Neutrophil (primary cell): ENCODE results near the gene EPN2.

ENCODE experiments used
- H3K27ac ChIP-seq: fragments of 200-600 bp; sonication (generic); 2 replicates; pipeline ENCODE4 v1.5.1; 2016; ENCODE audit warnings: mild to moderate bottlenecking, moderate library complexity
- H3K27me3 ChIP-seq: fragments of 200-600 bp; sonication (generic); 2 replicates; pipeline ENCODE4 v1.6.0; 2016; ENCODE audit warnings: mild to moderate bottlenecking
- H3K36me3 ChIP-seq: fragments of 200-600 bp; sonication (generic); 2 replicates; pipeline ENCODE4 v1.5.1; 2017
- H3K4me1 ChIP-seq, 2 experiments: fragments of 200-600 bp in 1 of 2; sonication (generic) in 1 of 2; 1 replicate in 1 of 2; 2 replicates in 1 of 2; pipeline versions ENCODE4 v1.5.1 to v1.6.1; 2013 to 2016; ENCODE audit warnings: low read depth in 1 of 2, low read length in 1 of 2, mild to moderate bottlenecking in 1 of 2, moderate library complexity in 1 of 2; ENCODE audit not compliant: control insufficient read depth in 1 of 2, insufficient read depth in 1 of 2
- H3K4me3 ChIP-seq, 2 experiments: fragments of 200-600 bp in 1 of 2; sonication (generic) in 1 of 2; 1 replicate in 1 of 2; 2 replicates in 1 of 2; pipeline ENCODE4 v1.5.1; 2013 to 2016; ENCODE audit warnings: low read depth in 1 of 2, low read length in 1 of 2, mild to moderate bottlenecking in 1 of 2, moderate library complexity in 1 of 2
- H3K9me3 ChIP-seq: fragments of 200-600 bp; sonication (generic); 2 replicates; pipeline ENCODE4 v1.5.1; 2016
- TF ChIP-seq, protein P1 (sequence below): fragments of 200-600 bp; sonication (generic); IDR thresholded peaks from 2 replicates; pipeline ENCODE4 v1.5.1; 2016; ENCODE audit warnings: antibody characterized with exemption

The EPN2 gene

DNA sequence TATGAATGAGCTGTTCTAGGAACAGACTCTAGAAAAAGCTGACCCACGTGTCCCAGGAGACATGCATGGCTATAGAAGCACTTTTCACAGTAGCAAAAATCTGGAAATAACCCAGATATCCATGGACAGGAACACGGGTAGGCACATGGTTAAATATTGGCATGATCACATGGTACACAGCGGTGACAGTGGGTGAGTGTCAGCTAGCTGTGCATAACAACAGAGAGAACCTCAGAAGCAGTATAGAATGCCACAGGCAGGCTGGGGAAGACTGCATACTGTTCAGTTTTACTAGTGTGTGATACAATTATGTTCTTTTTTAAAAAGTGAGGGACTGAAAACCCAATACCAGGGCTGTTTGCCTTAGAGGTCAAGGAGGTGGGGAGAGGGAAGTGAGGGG, 31.4 kb downstream of the EPN2 start:
- Histone ChIP-seq H3K4me1 (peaks cover 36 to 39% of the 10 kb centered on the region in 2 experiments), H3K27me3 (peaks cover 33% of the 10 kb centered on the region)
- TF ChIP-seq, protein P1, sequence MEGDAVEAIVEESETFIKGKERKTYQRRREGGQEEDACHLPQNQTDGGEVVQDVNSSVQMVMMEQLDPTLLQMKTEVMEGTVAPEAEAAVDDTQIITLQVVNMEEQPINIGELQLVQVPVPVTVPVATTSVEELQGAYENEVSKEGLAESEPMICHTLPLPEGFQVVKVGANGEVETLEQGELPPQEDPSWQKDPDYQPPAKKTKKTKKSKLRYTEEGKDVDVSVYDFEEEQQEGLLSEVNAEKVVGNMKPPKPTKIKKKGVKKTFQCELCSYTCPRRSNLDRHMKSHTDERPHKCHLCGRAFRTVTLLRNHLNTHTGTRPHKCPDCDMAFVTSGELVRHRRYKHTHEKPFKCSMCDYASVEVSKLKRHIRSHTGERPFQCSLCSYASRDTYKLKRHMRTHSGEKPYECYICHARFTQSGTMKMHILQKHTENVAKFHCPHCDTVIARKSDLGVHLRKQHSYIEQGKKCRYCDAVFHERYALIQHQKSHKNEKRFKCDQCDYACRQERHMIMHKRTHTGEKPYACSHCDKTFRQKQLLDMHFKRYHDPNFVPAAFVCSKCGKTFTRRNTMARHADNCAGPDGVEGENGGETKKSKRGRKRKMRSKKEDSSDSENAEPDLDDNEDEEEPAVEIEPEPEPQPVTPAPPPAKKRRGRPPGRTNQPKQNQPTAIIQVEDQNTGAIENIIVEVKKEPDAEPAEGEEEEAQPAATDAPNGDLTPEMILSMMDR, result no peak

DNA sequence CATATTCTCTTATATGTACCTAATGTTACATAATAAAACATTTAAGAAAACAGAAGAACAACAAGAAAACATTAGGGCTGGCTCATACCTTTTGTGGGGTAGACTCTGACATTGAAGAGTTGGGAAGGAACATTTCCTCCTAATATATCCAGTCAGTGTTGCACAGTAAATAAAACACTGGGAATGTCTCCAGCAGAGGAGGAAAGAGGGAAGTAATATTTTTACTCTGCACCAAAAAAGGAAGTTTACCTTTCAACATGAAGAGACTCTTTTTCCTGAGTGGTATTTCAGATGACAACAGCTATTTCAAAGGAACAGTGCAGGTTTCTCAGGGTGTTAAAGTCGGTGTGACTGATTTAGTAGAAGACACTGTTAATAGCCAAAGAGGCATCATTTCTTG, 31.9 kb downstream of the EPN2 start:
- no peaks in the 10 kb centered on the region for H3K9me3 ChIP-seq
- H3K27me3 ChIP-seq, result peaks cover 34% of the 10 kb centered on the region
- peak overlapping the region; percentile 31 to 39 for H3K4me3 ChIP-seq
- H3K27ac ChIP-seq, result peak overlapping the region; percentile 85
- TF ChIP-seq, protein P1, result no peak
- H3K4me1 ChIP-seq, result peaks cover 36 to 42% of the 10 kb centered on the region in 2 experiments
- H3K36me3 ChIP-seq, result no peaks in the 10 kb centered on the region

More for the DNA sequence above, 31.4 kb downstream of the EPN2 start:
- Histone ChIP-seq H3K27ac (peak overlapping the region; percentile 85), H3K36me3 (no peaks in the 10 kb centered on the region), H3K4me3 (peak overlapping the region in 1 of 2 experiments; percentile 39), H3K9me3 (no peaks in the 10 kb centered on the region)

DNA sequence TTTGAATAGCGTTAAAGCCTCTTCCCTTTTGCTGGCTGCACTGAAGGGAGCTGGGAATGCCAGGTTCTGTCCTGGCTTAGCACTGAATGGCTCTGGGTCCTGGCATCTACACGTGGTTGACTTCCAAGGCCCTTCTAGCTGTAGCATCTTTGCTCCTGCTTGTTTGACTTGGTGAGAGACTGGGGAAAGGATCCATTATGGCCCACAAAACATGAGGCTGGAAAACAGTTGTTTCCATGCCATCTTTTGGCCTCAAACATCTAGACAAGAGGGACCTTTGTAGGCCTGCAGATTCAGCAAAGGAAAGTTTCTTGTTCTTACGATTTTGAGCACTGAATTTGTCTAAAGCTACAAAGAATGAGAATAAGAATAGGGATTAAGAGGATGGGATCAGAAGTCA, 32.5 kb downstream of the EPN2 start:
- TF ChIP-seq, protein P1, result no peak
- peak overlapping the region; percentile 85 for H3K27ac ChIP-seq
- peaks cover 32% of the 10 kb centered on the region for H3K27me3 ChIP-seq
- no peaks in the 10 kb centered on the region for H3K9me3 ChIP-seq
- no peaks in the 10 kb centered on the region for H3K36me3 ChIP-seq
- peak overlapping the region; percentile 31 to 39 for H3K4me3 ChIP-seq
- peaks cover 36 to 42% of the 10 kb centered on the region in 2 experiments for H3K4me1 ChIP-seq

DNA sequence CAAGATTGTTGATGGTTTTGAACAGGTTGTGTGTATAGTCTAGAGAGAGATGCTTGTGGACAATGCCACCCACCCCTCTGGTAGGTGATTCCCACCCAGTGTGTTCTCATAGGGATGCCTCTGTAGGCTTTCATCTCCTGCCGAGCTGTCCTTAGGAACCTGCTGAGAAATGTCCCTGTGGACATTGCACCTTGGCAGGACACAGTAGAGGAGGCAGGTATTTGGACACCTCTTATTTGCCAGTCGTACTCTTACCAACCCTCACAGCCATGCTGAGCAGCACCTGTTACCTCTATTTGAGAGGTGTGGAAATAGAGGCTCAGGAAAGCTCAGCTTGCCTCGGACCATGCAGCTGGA, 33.2 kb downstream of the EPN2 start:
- peak overlapping the region; percentile 85 for H3K27ac ChIP-seq
- peaks cover 34% of the 10 kb centered on the region for H3K27me3 ChIP-seq
- no peaks in the 10 kb centered on the region for H3K36me3 ChIP-seq
- peak overlapping the region in 1 of 2 experiments; percentile 39 for H3K4me3 ChIP-seq
- TF ChIP-seq, protein P1, result no peak
- no peaks in the 10 kb centered on the region for H3K9me3 ChIP-seq
- peaks cover 36 to 42% of the 10 kb centered on the region in 2 experiments for H3K4me1 ChIP-seq

GRCh38 chr17:19270704-19271611, 33.8 kb downstream of the EPN2 start:
- no peaks in the 10 kb centered on the region for H3K9me3 ChIP-seq
- H3K27me3 ChIP-seq, result peaks cover 35% of the 10 kb centered on the region
- peaks cover 36 to 42% of the 10 kb centered on the region in 2 experiments for H3K4me1 ChIP-seq
- peak overlapping the region; percentile 85 for H3K27ac ChIP-seq
- no peaks in the 10 kb centered on the region for H3K36me3 ChIP-seq
- peak overlapping the region in 1 of 2 experiments; percentile 39 for H3K4me3 ChIP-seq
- TF ChIP-seq, protein P1, result no peak
